IPS-18c (cell line): ENCODE data around the gene PRX.

Experiments used
- H3K4me3 ChIP-seq: 2 replicates; pipeline ENCODE4 v1.7.0; 2013; ENCODE audit warnings: low read depth, mild to moderate bottlenecking, low read length, moderate library complexity; ENCODE audit not compliant: insufficient read depth
- H3K9me3 ChIP-seq: one replicate; pipeline ENCODE4 v1.6.1; 2013; ENCODE audit warnings: mild to moderate bottlenecking, low read length, moderate library complexity; ENCODE audit not compliant: control insufficient read depth, insufficient read depth

The PRX gene

DNA sequence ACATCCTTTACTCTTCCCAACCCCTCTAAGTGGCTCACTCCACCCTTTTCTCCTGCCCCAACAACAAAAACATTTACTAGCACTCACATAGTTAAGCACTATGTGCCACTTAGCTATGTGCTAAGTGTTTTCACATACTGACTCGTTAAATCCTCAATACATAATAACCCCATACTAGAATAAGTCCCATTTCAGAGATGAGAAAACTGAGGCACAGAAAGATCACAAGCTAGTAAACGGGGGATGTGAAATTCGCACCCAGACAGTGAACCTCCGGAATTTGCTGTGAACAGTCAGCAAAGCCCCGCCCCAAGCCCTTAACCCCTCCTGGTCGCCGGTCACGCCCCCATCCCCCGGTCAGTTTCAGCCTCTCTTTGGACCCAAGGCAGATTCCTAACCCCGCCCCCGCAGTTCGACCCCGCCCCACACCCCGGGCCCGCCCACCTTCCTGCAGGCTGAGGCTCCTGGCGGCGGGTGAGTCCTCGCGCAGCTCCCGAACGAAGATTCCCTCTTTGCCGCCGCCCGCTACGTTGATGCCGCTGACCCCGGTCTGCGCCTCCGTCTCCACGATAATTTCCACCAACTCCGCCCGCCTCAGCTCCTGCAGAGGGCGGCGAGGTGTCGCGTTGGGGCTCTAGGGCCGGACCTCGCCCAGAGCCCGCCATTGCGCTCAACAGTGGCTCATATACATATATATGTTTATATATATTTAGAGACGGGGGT is 9.8 kb downstream of the PRX start:
- no peaks in the 10 kb centered on the region for H3K9me3 ChIP-seq

DNA sequence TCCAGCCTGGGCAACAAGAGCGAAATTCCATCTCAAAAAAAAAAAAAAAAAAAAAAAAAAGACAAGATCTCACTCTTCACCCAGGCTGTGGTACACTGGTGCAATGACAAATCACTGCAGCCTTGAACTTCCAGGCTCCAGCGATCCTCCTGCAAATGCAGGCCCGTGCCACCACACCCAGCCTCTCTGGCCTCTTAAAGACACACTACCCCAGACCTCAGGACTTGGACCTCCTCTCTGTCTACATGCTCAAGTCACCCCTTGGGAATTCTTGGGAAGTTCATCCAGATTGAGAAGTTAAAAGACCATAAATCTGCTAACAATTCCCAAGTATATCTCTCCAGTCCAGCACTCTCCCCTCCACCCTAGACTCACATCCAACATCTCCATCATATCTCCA is 12.6 kb downstream of the PRX start:
- Histone ChIP-seq H3K9me3 (no peaks in the 10 kb centered on the region), H3K4me3 (no peak overlapping the region)

More for the DNA sequence above, 9.8 kb downstream of the PRX start:
- peak overlapping the region; percentile 75 for H3K4me3 ChIP-seq

DNA sequence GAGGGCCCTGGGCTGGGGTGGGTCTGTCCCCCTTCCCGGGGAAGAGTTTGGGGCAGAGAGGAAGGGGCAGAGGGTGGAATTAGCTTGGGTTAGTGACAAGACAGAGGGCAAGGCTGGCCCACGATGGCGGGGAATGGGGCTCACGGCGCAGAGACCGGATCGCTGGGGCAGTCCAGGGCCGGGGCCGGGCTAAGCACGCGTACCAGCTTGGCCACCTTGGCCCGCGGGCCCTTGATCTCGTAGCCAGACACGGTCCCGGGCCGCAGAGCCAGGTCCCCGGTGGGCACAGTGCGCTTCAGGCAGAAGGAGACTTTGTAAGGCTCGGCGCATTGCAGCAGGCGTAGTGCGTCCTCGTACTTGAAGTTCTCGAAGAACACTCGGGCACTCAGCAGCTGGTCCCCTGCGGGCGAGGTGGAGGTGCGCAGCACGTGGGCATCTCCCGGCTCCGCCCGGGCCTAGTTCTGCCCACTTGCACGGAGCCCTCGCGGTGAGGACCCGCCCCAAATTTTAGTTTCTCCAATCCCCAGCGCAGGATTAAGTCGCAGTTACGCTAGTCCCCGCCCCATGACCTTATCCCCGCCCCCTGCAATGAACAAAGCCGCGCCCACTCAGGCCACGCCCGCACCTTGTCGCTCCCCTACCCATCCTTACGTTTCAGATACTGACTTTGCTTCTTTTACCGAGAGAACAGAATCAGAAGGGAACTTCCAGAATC is 14.6 kb downstream of the PRX start:
- Histone ChIP-seq H3K9me3 (no peaks in the 10 kb centered on the region), H3K4me3 (no peak overlapping the region)

DNA sequence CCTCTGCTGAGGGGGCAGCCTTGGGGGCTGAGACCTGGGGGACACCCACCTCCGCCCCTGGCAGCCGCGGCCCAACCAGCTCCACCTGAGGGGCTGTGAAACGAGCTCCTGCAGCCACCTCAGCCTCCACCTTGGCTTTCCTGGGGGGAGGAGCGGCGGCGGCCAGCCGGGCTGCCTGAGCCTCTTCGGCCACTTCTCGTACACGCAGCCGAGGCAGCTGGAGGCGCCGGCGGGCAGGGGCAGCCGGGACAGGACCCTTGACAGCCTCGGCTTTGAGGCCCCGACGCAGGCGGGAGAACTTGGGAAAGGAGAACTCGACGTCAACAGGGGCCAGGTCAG is 15.6 kb downstream of the PRX start:
- Histone ChIP-seq H3K9me3 (no peaks in the 10 kb centered on the region), H3K4me3 (no peak overlapping the region)

DNA sequence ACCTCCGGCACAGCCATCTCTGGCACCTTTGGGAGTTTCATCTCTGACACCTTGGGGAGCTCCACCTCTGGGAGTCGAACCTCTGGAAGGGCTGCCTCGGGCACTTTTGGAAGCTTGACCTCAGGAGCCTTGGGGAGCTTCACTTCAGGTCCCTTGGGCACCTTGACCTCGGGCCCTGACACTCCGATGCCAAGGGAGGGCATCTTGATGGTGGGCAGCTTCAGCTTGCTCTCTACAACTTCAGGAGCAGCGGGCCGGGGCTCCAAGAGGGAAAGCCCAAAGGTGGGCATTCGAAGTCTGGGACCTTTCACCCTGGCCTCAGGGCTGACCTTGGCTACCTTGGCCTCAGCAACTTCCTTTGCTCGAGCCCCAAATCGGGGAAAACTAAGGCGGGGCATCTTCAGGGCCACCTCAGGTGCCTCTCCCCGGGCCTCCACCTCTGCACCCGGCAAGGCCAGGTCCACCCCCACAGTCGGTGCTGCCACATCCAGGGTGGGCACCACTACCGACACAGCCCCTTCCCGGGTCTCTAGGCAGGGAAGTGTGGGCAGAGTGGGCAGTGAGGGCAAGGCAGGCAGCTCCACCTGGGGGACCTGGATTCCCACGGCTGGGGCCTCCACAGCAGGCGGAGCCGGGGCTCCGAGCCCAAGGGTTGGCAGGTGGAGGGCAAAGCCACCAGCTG is 16.2 kb downstream of the PRX start:
- Histone ChIP-seq H3K4me3 (no peak overlapping the region), H3K9me3 (no peaks in the 10 kb centered on the region)

DNA sequence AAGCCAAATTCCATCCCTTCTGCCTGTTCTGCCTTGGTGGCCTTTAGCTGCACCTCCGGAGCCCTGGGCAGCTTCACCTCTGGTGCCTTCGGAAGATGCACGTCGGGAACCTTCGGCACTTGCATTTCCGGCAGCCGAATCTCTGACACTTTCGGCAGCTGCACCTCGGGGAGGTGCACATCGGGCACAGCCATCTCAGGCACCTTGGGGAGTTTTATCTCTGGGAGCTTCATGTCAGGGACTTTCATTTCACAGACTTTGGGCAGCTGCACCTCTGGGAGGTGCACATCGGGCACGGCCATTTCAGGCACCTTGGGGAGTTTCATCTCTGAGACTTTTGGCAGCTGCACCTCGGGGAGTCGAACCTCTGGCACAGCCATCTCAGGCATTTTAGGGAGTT is 17.2 kb downstream of the PRX start:
- no peaks in the 10 kb centered on the region for H3K9me3 ChIP-seq

DNA sequence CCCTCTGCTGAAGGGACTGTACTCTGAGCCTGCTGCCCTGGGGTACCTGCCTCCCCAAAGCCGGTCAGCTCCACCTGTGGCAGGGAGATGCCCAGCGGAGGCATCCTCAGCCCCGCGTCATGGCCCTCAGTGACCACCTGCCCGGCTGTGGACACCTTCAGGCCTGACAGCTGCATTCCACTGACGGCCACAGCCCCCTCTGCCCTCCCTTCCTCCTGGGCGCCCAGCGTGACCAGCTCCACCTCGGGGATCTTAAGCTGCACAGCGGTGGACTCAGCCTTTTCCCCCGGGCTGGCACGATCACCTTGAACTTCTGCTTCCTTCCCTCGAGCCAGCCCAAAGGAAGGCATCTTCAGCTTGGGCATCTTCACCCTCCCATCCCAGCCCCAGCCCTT is 18.4 kb downstream of the PRX start:
- Histone ChIP-seq H3K4me3 (no peak overlapping the region), H3K9me3 (no peaks in the 10 kb centered on the region)

More for the DNA sequence above, 17.2 kb downstream of the PRX start:
- H3K4me3 ChIP-seq: no peak overlapping the region

DNA sequence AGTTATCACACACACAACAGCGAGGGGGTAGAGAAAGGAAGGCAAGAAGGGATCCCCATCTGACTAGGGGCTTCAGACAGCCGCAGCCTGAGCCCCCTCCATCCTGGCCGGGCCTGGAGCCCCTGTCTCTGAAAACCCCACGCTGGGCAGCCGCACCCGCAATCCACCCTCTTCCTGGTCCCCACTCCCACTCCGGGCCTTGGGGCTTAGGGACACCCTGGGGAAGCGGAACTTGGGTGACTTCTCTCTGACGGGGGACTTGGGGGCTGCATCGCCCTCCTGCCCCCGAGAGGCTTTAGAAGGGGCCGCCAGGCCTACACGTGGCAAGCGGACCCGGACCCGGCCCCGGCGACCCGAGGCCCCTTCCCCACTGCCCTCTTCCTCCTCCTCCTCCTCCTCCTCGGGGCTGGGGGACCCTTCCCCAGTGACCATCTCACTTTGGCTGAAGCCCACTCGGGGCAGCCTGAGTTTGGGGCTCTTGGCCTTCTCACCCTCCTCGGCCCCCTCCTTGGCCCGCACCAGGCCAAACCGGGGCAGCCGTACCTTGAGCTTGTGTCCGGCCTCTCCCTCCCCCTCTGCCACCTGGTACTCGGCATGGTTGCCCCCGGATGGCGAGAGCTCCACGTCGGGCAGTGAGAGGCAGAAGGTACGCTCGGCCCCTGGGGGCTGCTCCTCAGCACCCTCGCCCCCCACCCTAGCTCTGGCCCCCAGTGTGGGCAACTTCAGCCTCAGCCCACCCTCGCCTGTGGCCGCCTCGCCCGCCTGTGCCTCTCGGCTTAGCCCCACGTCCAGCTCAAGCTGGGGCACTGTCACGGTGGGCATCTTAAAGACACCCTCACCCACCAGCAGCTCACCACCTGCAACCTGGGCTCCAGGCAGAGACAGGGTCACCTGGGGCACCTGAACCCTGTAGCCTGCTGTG is 19.0 kb downstream of the PRX start:
- Histone ChIP-seq H3K4me3 (no peak overlapping the region), H3K9me3 (no peaks in the 10 kb centered on the region)

DNA sequence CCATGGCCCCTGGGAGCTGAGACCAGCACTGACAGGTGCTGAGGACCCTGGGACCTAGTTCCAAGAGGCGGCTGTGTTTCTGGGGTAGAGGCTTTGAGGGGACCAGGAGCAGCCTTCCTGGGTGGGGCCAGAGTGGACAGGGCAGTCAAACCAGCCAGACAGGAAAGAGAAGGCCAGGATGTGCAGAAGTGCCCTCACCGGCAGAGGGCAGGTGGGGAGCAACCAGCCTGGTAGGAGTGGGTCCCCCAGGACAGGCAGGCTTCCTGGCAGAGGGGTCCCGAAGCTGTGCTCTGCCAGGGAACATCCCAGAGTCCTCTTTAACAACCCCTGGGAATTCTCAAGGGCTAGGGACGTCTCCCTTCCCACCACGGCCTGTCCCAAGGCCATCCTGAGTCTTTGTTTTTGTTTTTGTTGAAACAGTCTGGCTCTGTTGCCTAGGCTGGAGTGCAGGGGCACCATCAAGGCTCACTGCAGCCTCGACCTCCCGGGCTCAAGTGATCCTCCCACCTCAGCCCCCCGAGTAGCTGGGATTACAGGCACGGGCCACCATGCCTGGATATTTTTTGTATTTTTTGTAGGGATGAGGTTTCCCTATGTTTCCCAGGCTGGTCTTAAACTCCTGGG is 20.2 kb downstream of the PRX start:
- no peak overlapping the region for H3K4me3 ChIP-seq
- H3K9me3 ChIP-seq: no peaks in the 10 kb centered on the region

DNA sequence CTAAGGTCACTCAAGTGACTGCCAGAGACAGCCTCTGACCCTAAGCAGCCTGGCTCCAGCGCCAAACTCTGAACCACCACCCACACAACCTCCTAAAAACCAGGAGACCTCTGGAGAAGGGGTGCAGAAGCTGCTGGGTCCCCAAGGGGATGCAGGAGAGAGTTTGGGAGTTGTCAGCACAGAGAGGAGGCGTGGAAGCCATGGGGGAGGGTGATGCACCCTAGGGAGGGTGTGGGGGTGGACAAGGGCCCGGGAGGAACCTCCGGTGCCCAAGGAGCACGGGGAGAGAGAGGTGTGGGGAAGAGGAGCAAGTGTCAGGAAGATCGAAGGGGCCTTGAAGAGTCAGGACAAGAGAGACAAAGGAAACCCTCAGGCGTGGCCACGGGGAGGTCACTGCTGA is 21.1 kb downstream of the PRX start:
- H3K9me3 ChIP-seq: no peaks in the 10 kb centered on the region
- no peak overlapping the region for H3K4me3 ChIP-seq

DNA sequence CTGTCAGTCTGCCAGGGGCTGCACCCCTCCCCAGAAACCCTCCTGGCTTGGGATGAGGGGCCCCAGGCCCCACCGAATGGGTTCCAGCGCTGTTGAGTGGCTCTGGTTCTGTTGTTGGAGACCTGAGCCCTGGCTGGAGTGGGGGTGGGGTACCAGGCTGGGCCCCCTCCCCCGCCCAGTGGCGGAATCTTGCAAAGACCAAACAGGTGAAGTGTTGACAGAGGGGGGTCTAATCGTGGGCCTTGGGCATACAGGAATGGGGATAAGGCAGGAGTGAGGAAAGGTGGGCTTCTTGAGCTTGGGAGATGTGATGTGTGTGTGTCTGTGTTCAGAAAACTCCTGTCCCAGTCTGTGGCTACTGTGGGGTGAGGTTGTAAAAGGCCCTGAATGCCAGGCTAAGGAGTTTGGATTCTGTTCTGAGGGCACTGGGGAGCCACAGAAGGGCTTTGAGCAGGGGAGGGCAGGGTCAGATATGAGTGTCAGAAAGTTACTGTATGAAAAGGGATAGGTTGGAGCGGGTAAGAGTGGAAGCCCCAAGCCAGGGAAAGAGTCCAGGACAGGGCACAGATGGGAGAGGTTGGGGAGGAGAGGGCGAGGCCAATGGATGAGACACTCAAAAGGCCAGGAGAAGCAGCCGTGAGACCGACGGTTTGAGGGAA is 23.0 kb downstream of the PRX start, which contains the start of gene HIPK4:
Gene HIPK4, minus strand, starts transcription at position 98 of the 659 bp plus-strand sequence. CDS start 279 bp downstream, outside the sequence.
- H3K9me3 ChIP-seq: no peaks in the 10 kb centered on the region
- H3K4me3 ChIP-seq: no peak within 1 kb of the TSS

DNA sequence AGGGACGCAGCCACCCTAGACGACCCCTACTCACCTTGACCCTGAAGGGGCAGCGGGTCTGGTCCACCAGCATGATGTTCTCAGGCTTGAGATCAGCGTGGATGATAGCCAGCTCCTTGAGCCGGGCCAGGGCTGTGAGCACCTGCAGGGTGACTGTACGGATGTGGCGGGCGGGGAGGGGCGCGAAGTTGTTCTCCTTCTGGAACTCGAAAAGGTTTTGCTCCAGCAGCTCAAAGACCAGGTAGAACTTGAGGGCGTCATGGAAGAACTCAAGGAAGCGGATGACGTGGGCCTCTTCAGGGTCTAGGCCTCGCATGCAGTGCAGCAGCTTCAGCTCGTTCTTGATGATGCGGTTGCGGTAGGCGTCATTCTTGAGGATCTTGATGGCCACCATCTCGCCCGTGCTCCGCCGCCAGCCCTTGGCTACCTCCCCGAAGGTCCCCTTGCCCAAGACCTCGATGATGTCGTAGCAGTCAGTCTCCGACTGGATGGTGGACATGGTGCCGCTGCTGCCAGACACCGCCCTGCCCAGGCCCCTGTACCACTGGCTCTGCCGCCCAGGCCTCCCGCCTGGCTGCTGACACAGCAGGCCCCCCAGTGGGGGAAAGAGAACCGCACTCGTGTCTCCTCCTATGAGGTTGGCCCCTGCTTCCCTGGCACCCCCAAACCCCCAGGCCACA is 23.6 kb downstream of the PRX start:
- no peak overlapping the region for H3K4me3 ChIP-seq
- no peaks in the 10 kb centered on the region for H3K9me3 ChIP-seq

DNA sequence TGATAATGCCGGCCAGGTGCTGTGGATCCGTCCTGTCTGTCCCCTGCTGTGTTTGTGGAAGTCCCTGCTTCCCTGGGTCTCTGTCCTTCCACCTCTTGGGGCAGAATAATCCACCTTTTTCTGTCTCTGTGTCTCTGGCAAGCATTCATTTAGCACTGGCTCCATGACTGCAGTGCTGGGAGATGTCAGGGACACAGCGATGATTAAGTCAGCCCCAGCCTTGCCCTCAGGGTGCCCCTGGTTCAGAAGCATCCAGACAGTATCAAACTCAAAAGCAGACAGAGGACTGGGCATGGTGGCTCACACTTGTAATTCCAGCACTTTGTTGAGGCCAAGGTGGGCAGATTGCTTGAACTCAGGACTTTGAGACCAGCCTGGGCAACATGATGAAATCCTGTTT is 24.7 kb downstream of the PRX start:
- Histone ChIP-seq H3K9me3 (no peaks in the 10 kb centered on the region), H3K4me3 (no peak overlapping the region)

DNA sequence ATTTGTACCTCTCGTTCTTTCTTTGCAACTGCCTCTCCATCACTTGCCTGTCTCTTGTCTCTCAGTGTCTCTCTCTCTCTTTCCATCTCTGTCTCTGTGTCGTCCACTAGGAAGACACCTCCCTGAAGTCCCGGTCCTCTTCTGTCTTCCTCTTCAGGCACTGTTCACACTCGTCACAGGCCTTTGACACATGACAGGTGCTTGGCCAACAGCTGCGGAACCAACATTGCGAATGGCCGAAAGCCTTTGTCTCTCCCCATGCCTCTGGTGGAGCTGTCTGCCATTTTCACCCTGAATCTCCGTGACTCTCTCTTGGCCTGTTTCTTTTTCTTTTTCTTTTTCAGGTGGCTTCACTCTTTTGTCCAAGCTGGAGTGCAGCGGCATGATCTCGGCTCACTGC is 26.0 kb downstream of the PRX start:
- no peaks in the 10 kb centered on the region for H3K9me3 ChIP-seq
- H3K4me3 ChIP-seq: no peak overlapping the region

DNA sequence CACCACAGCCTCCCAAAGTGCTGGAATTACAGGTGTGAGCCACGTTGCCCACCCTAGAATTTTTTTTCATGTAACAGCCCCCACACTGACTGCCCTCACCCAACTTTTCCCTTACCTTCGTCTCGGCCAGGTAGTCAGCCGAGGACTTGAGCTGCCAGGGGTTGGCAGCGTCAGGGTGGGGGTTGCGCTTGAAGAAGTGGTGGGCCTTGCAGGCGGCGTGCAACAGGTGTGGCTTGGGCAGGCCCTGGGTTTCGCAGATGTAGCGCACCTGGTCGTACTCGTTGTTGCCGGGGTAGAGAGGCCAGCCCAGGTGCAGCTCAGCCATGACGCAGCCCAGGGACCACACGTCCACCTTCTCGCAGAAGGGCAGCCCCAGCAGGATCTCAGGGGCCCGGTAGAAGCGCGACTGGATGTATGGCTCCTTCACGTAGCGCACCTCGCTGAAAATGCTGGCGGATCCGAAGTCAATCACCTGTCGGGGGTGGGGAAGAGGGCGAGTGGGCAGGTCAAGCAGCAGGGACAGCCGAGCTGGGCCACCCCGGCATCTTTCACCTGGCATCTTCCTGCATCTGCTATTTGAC is 29.4 kb downstream of the PRX start:
- H3K4me3 ChIP-seq: no peak overlapping the region
- no peaks in the 10 kb centered on the region for H3K9me3 ChIP-seq

DNA sequence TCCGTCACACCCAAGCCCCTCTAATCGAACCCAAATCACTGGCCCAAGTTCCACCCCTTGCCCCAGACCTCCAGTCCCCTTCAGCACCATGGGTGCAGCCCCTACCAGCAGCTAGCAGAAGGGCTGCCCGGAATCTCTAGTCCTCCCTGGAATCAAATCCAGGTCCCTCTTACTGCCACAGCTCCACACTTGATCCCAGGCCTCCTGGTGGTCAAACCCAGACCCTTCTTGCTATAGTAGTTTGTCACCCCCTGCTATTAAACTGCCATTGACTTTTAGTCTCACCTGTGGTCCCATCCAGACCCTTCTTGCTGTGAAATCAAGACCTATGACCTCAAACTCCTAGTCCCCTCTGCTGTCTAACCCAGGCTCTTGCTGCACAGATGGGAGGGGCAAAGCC is 31.9 kb downstream of the PRX start:
- Histone ChIP-seq H3K4me3 (no peak overlapping the region), H3K9me3 (no peaks in the 10 kb centered on the region)
